CD4-positive, alpha-beta T cell treated with Interleukin-15 for 4 hours (primary cell): ENCODE measurements around the gene PLA1A.
"Not testable (repeated sequence)": the region's sequence is repeated elsewhere in the genome, so short reads cannot be mapped to it uniquely, and the experiment has no call there.

Experiments
- DNase-seq: peaks from one replicate; pipeline ENCODE4 v3.0.0-alpha.2; 2020; ENCODE audit warnings: low spot score

Gene PLA1A

GRCh38 chr3:119597548-119598288 is at the start of gene PLA1A:
PLA1A (plus strand) TSS chr3:119597885; CDS start chr3:119597914, 29 bp downstream.
- no peak for DNase-seq

- DNase-seq, result no peak
Observed at GRCh38 chr3:119548341-119548740, 49.3 kb upstream of the PLA1A start.

- no peak for DNase-seq
Observed at GRCh38 chr3:119550192-119550910, 47.3 kb upstream of the PLA1A start.

GRCh38 chr3:119551598-119551997 is 46.1 kb upstream of the PLA1A start:
- DNase-seq, result no peak

- not testable (repeated sequence) for DNase-seq
Observed at GRCh38 chr3:119552928-119553327, 44.8 kb upstream of the PLA1A start.

- DNase-seq, result no peak
Observed at GRCh38 chr3:119553823-119554415, 43.8 kb upstream of the PLA1A start.

GRCh38 chr3:119555309-119555735 is 42.4 kb upstream of the PLA1A start:
- peak; percentile 10 for DNase-seq

- DNase-seq, result no peak
Observed at GRCh38 chr3:119555929-119556328, 41.8 kb upstream of the PLA1A start.

GRCh38 chr3:119557192-119557876 is 40.4 kb upstream of the PLA1A start:
- DNase-seq, result no peak

- DNase-seq, result peak; percentile 24
Observed at GRCh38 chr3:119557877-119558269, 39.8 kb upstream of the PLA1A start.

GRCh38 chr3:119558626-119559317 is 38.9 kb upstream of the PLA1A start:
- no peak for DNase-seq

GRCh38 chr3:119559441-119559963 is 38.2 kb upstream of the PLA1A start, which contains the start of gene CD80:
CD80 (minus strand) TSS chr3:119559614; CDS start chr3:119557728, 1,886 bp downstream.
- DNase-seq, result peak; percentile 70

- no peak for DNase-seq
Observed at GRCh38 chr3:119560160-119560559, 37.5 kb upstream of the PLA1A start.

- peak; percentile 70 for DNase-seq
Observed at GRCh38 chr3:119562307-119562961, 35.3 kb upstream of the PLA1A start.

- not testable (repeated sequence) for DNase-seq
Observed at GRCh38 chr3:119563334-119563733, 34.4 kb upstream of the PLA1A start.

- no peak for DNase-seq
Observed at GRCh38 chr3:119569156-119569555, 28.5 kb upstream of the PLA1A start.

- DNase-seq, result no peak
Observed at GRCh38 chr3:119570229-119570628, 27.5 kb upstream of the PLA1A start.

- DNase-seq, result no peak
Observed at GRCh38 chr3:119571230-119571629, 26.5 kb upstream of the PLA1A start.

GRCh38 chr3:119571688-119572087 is 26.0 kb upstream of the PLA1A start:
- no peak for DNase-seq

- DNase-seq, result no peak
Observed at GRCh38 chr3:119575507-119575906, 22.2 kb upstream of the PLA1A start.
